B cell (primary cell): ENCODE data around the gene HPS5. TPM values are rescaled to one million over a fixed set of nuclear protein-coding genes. Genes with fewer than 3 reads are reported as not detected.

Experiments used
- ATAC-seq: fragments of 200-7000 bp; cut with Tn5 transposase; one replicate; pipeline ENCODE4 v1.10.0; 2021; ENCODE audit warnings: low read depth, mild to moderate bottlenecking, moderate number of reproducible peaks, moderate library complexity
- CTCF ChIA-PET: fragments of 350-600 bp; sonication (Branson Sonifier 250); formaldehyde crosslinking; loops from one replicate; lab custom pipeline; 2021; ENCODE audit warnings: antibody characterized with exemption, inconsistent platforms; lab: Charles Lee
- POLR2A ChIA-PET: fragments of 350-600 bp; sonication (Branson Sonifier 250); formaldehyde crosslinking; loops from one replicate; lab custom pipeline; 2021; ENCODE audit warnings: antibody characterized with exemption; lab: Charles Lee
- DNase-seq: peaks from one replicate; pipeline ENCODE4 v3.0.0; 2013
- H2AFZ ChIP-seq: 2 replicates; pipeline ENCODE4 v1.6.1; 2012; ENCODE audit warnings: mild to moderate bottlenecking, low read depth, low read length; ENCODE audit not compliant: insufficient read depth, poor library complexity, severe bottlenecking
- H3K27ac ChIP-seq, 2 donors: 1 replicate in 1 of 2; 2 replicates in 1 of 2; pipeline ENCODE4 v1.5.1; 2012 to 2013; ENCODE audit warnings: low read length in 2 of 2, mild to moderate bottlenecking in 2 of 2, moderate library complexity in 1 of 2
- H3K27me3 ChIP-seq, 4 experiments: fragments of 200-600 bp in 1 of 4; sonication (generic) in 1 of 4; replicated peaks in 1 of 4; 1 replicate in 2 of 4; 2 replicates in 2 of 4; pipeline versions ENCODE4 v1.6.1 to v1.7.0; 2013 to 2016; ENCODE audit warnings: low read length in 3 of 4, mild to moderate bottlenecking in 2 of 4, mixed read lengths in 1 of 4, moderate library complexity in 1 of 4; ENCODE audit not compliant: insufficient read depth in 4 of 4, control insufficient read depth in 3 of 4; ENCODE audit errors: control extremely low read depth in 1 of 4
- H3K36me3 ChIP-seq, 2 experiments: replicated peaks in 1 of 2; 1 replicate in 1 of 2; 2 replicates in 1 of 2; pipeline versions ENCODE4 v1.6.1 to v1.7.1; 2013; ENCODE audit warnings: low read length in 1 of 2; ENCODE audit not compliant: insufficient read depth in 2 of 2, control insufficient read depth in 1 of 2; ENCODE audit errors: control extremely low read depth in 1 of 2, extremely low read depth in 1 of 2
- H3K4me1 ChIP-seq, 2 donors: fragments of 200-600 bp in 1 of 2; sonication (generic) in 1 of 2; 1 replicate in 1 of 2; 2 replicates in 1 of 2; pipeline versions ENCODE4 v1.5.1 to v1.6.1; 2013 to 2017; ENCODE audit warnings: low read length in 2 of 2; ENCODE audit not compliant: control insufficient read depth in 2 of 2, insufficient read depth in 2 of 2
- H3K4me2 ChIP-seq: replicated peaks from 2 replicates; pipeline ENCODE3; 2012; ENCODE audit warnings: mild to moderate bottlenecking, low read depth, low read length; ENCODE audit not compliant: poor library complexity, severe bottlenecking
- H3K4me3 ChIP-seq, 5 experiments: fragments of 200-600 bp in 1 of 5; sonication (generic) in 1 of 5; 1 replicate in 3 of 5; 2 replicates in 2 of 5; pipeline versions ENCODE4 v1.5.1 to v1.7.0; 2011 to 2016; ENCODE audit warnings: low read length in 4 of 5, mild to moderate bottlenecking in 4 of 5, low read depth in 2 of 5, control low read depth in 1 of 5, moderate library complexity in 1 of 5; ENCODE audit not compliant: insufficient read depth in 1 of 5; ENCODE audit errors: control extremely low read depth in 1 of 5, extremely low read depth in 1 of 5
- H3K79me2 ChIP-seq: fragments of 200-600 bp; sonication (generic); one replicate; pipeline ENCODE4 v1.6.0; 2016; ENCODE audit warnings: low read length; ENCODE audit not compliant: control insufficient read depth, insufficient read depth
- H3K9ac ChIP-seq: fragments of 200-600 bp; sonication (generic); 2 replicates; pipeline ENCODE4 v1.6.1; 2017; ENCODE audit warnings: mild to moderate bottlenecking, low read length, moderate library complexity
- H3K9me3 ChIP-seq, 3 donors: one replicate each; pipeline versions ENCODE4 v1.6.1 to v1.7.1; 2013; ENCODE audit warnings: low read length in 2 of 3; ENCODE audit not compliant: control insufficient read depth in 2 of 3, insufficient read depth in 1 of 3; ENCODE audit errors: control extremely low read depth in 1 of 3
- H4K20me1 ChIP-seq: 2 replicates; pipeline ENCODE4 v1.6.0; 2012; ENCODE audit warnings: mild to moderate bottlenecking, low read length; ENCODE audit not compliant: insufficient read depth, control insufficient read depth, poor library complexity, severe bottlenecking
- H3K27ac Mint-ChIP-seq: one replicate; pipeline ENCODE4 v1.8.0; 2021; ENCODE audit warnings: mixed read lengths
- H3K27me3 Mint-ChIP-seq: one replicate; pipeline ENCODE4 v1.8.0; 2021; ENCODE audit warnings: mixed read lengths
- H3K4me1 Mint-ChIP-seq: one replicate; pipeline ENCODE4 v1.8.0; 2021; ENCODE audit warnings: mixed read lengths
- H3K4me3 Mint-ChIP-seq: one replicate; pipeline ENCODE4 v1.8.0; 2021; ENCODE audit warnings: mixed read lengths
- H3K9me3 Mint-ChIP-seq: one replicate; pipeline ENCODE4 v1.8.0; 2022; ENCODE audit warnings: mixed read lengths; ENCODE audit not compliant: insufficient read depth
- EZH2 ChIP-seq: IDR thresholded peaks from 2 replicates; pipeline ENCODE4 v1.6.1; 2012; ENCODE audit warnings: borderline replicate concordance, low read depth, mild to moderate bottlenecking, moderate library complexity, low read length; ENCODE audit not compliant: insufficient read depth, poor library complexity, severe bottlenecking
- WGBS: methylation state at CpG from one replicate; pipeline ENCODE4 v1.1.5; 2013; ENCODE audit warnings: missing lambda C conversion rate; ENCODE audit not compliant: insufficient coverage; 5-methylcytosine and 5-hydroxymethylcytosine counted together
- intact Hi-C: fragments of 100-400 bp; cut with micrococcal nuclease; formaldehyde crosslinking; loops from one replicate; pipeline ENCODE4 v1.10.0; 2022
- polyA plus RNA-seq: library from polyadenylated mRNA; depleted of rRNA; stranded (reverse); fragments of >200 nt; gene quantifications from 2 replicates; pipeline ENCODE4 v1.2.3, GENCODE V29; 2012
- total RNA-seq, 2 donors: library from RNA; stranded (reverse); fragments of 120-200 nt in 1 of 2; gene quantifications; 1 replicate in 1 of 2; 2 replicates in 1 of 2; pipeline versions ENCODE4 v1.2.3 to v1.2.4, GENCODE V29; 2013 to 2022
- TF ChIP-seq, protein P1 (sequence below): fragments of 200-600 bp; IDR thresholded peaks from one replicate; pipeline ENCODE4 v1.8.0; 2022; ENCODE audit warnings: antibody characterized with exemption, mild to moderate bottlenecking

Gene HPS5
- total and polyA plus RNA-seq, 2 donors (not counting 1 experiment from before 2014, with no cell fraction given): 15.2 to 31.3 TPM

DNA sequence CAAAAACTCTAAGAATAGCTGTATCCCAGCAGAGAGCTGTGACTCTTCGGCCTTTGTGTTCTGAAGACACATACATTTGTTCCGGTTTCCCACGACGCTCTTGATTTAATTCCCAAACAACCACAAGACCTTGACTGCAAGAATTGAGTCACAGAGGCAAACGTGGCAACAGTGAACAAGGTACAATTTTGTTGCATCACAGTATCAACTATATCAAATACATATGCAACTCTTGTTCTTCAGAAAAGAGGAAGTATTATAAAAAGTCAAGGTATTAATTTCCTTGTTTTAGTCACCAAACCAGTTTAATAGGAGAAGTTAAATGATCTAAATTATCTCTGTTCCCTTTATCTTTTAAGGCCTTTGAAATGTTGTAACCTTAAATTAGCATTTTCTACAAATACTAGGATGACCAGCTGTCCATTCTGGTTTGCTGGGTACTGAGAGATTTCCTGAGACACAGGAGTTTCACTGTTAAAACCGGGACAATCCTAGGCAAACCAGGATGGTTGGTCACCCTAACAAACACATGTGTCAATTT lies 11.1 kb downstream of the HPS5 start:
- Mint-ChIP-seq H3K27me3 (no peaks in the 10 kb centered on the region), H3K4me1 (peaks cover 24% of the 10 kb centered on the region), H3K9me3 (no peaks in the 10 kb centered on the region), H3K27ac (peak overlapping the region; percentile 29), H3K4me3 (peak overlapping the region; percentile 1)
- Histone ChIP-seq H3K27me3 (no peaks in the 10 kb centered on the region), H3K27ac (peak overlapping the region; percentile 49 to 83), H3K4me2 (peak overlapping the region; percentile 50), H3K79me2 (peaks cover 46% of the 10 kb centered on the region), H3K36me3 (peaks cover 0 to 53% of the 10 kb centered on the region in 2 experiments), H3K4me3 (no peak overlapping the region), H3K9ac (no peak overlapping the region), H4K20me1 (no peaks in the 10 kb centered on the region), H2AFZ (no peak overlapping the region), H3K4me1 (peaks cover 13 to 23% of the 10 kb centered on the region in 2 donors), H3K9me3 (no peaks in the 10 kb centered on the region)
- intact Hi-C loops: loop anchor here (1.0 kb wide), 1 partner anchor 11 kb away; the partner anchor contains the start of genes GTF2H1 and HPS5
- DNase-seq (peak; percentile 45), ATAC-seq (peak; percentile 61)
- ChIA-PET CTCF (interaction anchor here (0.7 to 2.8 kb wide), 2 partner anchors 11 to 30 kb away, joined by 3 to 11 read pairs; partner anchors contain the start of gene HPS5), POLR2A (interaction anchor here (0.6 kb wide), 1 partner anchor 28 kb away, joined by 4 read pairs; no protein-coding TSS in a partner anchor)
- no peak for TF ChIP-seq EZH2
- TF ChIP-seq, protein P1, sequence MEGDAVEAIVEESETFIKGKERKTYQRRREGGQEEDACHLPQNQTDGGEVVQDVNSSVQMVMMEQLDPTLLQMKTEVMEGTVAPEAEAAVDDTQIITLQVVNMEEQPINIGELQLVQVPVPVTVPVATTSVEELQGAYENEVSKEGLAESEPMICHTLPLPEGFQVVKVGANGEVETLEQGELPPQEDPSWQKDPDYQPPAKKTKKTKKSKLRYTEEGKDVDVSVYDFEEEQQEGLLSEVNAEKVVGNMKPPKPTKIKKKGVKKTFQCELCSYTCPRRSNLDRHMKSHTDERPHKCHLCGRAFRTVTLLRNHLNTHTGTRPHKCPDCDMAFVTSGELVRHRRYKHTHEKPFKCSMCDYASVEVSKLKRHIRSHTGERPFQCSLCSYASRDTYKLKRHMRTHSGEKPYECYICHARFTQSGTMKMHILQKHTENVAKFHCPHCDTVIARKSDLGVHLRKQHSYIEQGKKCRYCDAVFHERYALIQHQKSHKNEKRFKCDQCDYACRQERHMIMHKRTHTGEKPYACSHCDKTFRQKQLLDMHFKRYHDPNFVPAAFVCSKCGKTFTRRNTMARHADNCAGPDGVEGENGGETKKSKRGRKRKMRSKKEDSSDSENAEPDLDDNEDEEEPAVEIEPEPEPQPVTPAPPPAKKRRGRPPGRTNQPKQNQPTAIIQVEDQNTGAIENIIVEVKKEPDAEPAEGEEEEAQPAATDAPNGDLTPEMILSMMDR: no peak
- 87% methylated on average over 4 of the region's 6 CpGs for WGBS

DNA sequence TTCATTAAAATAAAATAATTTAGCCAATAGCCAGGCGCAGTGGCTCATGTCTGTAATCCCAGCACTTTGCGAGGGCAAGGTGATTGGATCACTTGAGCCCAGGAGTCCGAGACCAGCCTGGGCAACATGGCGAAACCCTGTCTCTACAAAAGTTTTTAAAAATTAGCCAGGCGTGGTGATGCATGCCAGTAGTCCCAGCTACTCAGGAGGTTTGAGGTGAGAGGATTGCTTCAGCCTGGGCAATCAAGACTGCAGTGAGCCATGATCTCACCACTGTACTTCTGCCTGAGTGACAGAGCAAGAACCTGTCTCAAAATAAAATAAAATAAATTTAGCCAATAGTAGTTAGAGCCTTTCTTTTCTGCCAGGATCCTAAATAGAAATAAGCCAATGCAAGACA lies 12.2 kb downstream of the HPS5 start:
- H3K9ac ChIP-seq: no peak overlapping the region
- H3K79me2 ChIP-seq: peaks cover 34% of the 10 kb centered on the region
- DNase-seq (no peak), ATAC-seq (no peak)
- H3K4me2 ChIP-seq: no peak overlapping the region
- H2AFZ ChIP-seq: no peak overlapping the region
- Mint-ChIP-seq H3K4me3 (no peak overlapping the region), H3K9me3 (no peaks in the 10 kb centered on the region), H3K4me1 (peaks cover 21% of the 10 kb centered on the region), H3K27ac (no peak overlapping the region), H3K27me3 (no peaks in the 10 kb centered on the region)
- H3K27ac ChIP-seq: peak overlapping the region in 1 of 2 donors; percentile 83
- H3K4me1 ChIP-seq: peaks cover 13 to 23% of the 10 kb centered on the region in 2 donors
- no peak for TF ChIP-seq EZH2
- TF ChIP-seq, protein P1: no peak
- H3K36me3 ChIP-seq: peaks cover 3 to 61% of the 10 kb centered on the region in 2 experiments
- H3K4me3 ChIP-seq: no peak overlapping the region
- WGBS: 100% methylated on average over 3 of the region's 5 CpGs
- POLR2A ChIA-PET: no interaction called here
- no peaks in the 10 kb centered on the region for H4K20me1 ChIP-seq
- intact Hi-C loops: no loop called here
- no peaks in the 10 kb centered on the region for H3K27me3 ChIP-seq
- H3K9me3 ChIP-seq: no peaks in the 10 kb centered on the region
- CTCF ChIA-PET: interaction anchor here (1.4 kb wide), 1 partner anchor 26 kb away, joined by 6 read pairs; no protein-coding TSS in a partner anchor
